Activated CD4-positive, CD25-positive, alpha-beta regulatory T cell treated with anti-CD3 and anti-CD28 coated beads, Interleukin-2, amount 50 U/mL, for 16 hours (primary cell): ENCODE data around the gene TPT1.
"Not testable (repeated sequence)": the region's sequence is repeated elsewhere in the genome, so short reads cannot be mapped to it uniquely, and the experiment has no call there.

Experiments
- DNase-seq: peaks from one replicate; pipeline ENCODE4 v3.0.0-alpha.2; 2020; ENCODE audit warnings: low read depth, low spot score

The TPT1 gene

DNA sequence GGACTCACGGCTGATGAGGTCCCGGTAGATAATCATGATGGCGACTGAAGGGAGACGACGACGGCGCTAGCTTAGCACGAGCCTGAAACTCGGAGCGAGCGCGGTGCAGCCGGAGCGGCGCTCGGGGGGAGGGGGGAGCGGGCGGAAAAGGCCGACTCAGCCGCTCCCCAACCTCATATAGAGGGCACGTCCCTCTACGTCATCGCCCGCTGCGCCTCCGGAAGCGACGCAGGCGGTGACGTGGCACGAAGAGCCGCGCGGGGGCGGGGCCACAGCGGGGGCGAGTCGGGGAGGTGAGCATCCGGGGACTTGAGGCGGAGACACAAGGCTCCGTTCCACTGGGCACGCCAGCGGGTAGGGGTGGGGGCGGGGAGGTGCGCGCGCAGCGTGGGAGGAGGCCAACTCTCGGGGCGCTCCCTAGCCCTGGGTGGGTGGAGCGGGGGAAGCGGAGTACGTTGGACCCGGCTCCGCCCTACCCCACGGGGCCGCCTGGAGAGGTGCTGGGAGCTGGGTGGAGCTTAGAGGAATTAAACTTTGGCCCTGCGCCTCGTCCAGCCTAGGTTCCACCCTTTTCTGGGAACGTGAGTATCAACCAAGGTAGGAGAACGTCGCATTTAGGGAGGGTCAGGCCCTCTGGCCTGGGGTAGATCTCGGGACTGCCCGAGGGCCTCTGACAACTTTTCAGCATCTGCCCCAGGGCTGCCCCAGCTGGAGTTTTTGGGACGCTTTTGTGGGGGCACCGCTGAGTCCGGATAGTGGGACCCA lies at the start of gene TPT1:
Gene TPT1 (minus strand): TSS at position 150 of the 765 bp plus-strand sequence. CDS start 114 bp downstream, at position 36.
- peak; percentile 99 for DNase-seq

DNA sequence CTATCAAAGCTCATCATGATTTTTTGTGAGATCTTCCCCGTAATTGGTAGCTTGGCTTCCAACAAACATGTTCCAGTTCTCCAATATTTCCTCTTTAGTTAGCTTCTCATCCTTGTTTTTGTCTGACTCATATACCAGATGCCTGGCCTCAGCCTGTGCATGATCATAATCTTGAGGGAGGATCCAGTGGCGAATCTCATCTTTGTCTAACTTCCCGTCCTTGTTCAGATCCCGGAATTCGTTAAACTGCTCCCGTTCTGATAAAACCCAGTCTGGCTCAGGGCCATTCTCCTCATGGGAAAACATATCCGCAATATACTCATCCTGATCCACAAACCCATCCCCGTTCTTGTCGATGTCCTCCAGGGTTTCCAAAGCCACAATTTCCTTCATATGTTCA lies 49.4 kb upstream of the TPT1 start:
- not testable (repeated sequence) for DNase-seq

DNA sequence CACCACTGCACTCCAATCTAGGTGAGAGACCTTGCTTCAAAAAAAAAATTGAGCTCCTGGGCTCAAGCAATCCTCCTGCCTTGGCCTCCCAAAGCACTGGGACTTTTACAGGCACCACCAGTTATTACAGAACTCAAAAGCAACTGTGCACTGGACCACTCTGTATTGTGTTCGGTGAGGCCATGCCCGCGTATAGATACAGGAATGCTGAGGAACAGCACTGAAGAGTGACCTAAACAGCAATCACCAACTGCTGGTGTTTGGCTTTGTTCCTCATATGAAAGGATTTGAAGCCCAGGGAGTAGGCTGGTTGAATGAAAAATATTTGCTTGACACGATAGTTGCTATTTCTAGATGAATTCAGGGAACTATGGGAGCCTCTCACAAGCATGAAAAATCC lies 47.7 kb upstream of the TPT1 start:
- DNase-seq = no peak

DNA sequence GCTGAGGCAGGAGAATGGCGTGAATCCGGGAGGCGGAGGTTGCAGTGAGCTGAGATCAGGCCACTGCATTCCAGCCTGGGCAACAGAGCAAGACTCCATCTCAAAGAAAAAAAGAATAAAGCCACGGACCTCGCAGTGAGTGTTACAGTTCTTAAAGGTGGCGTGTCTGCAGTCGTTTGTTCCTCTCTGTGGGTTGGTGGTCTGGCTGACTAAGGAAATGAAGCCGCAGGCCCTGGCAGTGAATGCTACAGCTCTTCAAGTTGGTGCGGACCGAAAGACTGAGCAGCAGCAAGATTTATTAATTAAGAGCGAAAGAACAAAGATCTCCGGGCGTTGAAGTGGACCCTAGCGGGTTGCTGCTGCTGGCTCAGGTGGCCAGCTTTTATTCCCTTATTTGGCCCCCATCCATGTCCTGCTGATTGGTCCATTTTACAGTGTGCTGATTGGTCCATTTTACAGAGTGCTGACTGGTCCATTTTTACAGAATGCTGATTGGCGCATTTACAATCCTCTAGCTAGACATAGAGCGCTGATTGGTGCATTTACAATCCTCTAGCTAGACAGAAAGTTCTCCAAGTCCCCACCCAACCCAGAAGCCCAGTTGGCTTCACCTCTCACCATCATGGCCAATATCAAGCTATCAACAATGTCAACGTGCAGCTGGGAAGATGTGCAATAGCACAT lies 46.1 kb upstream of the TPT1 start:
- not testable (repeated sequence) for DNase-seq

- DNase-seq = no peak
Measured at GRCh38 chr13:45385907-45386553, 45.0 kb upstream of the TPT1 start.

GRCh38 chr13:45385320-45385719 lies 44.3 kb upstream of the TPT1 start:
- no peak for DNase-seq

GRCh38 chr13:45384474-45385174 lies 43.6 kb upstream of the TPT1 start:
- DNase-seq = no peak

DNA sequence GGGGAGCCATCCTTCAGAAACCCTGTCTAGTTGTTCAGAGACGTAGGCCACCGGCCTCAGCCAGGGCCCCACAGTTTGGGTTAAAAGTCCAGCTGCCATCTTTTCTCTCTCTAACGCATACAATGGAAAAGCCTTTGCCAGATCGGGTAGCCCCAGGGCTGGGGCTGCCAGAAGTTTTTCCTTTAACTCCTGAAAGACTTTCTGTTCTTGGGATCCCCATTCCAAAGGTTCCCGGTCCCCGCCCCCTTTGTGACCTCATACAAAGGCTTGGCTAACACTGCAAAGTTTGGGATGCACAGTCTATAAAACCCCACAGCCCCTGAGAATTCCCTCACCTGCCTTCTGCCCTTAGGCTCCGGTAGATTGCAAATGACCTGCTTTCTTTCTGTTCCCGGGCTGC lies 41.8 kb upstream of the TPT1 start:
- not testable (repeated sequence) for DNase-seq

- DNase-seq = no peak
Measured at GRCh38 chr13:45381196-45381595, 40.2 kb upstream of the TPT1 start.

GRCh38 chr13:45380708-45381107 lies 39.7 kb upstream of the TPT1 start:
- not testable (repeated sequence) for DNase-seq

- not testable (repeated sequence) for DNase-seq
Measured at GRCh38 chr13:45379516-45379915, 38.5 kb upstream of the TPT1 start.

GRCh38 chr13:45378786-45379185 lies 37.8 kb upstream of the TPT1 start:
- DNase-seq = not testable (repeated sequence)

- not testable (repeated sequence) for DNase-seq
Measured at GRCh38 chr13:45377314-45377713, 36.3 kb upstream of the TPT1 start.

DNA sequence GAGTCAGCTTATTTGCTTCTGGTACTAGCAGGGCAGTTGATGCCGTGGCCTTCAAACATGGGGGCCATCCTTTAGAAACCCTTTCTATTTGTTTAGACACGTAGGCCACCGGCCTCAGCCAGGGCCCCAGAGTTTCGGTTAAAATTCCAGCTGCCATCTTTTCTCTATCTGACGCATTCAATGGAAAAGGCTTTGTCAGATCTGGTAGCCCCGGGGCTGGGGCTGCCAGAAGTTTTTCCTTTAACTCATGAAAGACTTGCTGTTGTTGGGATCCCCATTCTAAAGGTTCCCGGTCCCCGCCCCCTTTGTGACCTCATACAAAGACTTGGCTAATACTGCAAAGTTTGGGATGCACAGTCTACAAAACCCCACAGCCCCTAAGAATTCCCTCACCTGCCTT lies 35.7 kb upstream of the TPT1 start:
- DNase-seq = not testable (repeated sequence)

DNA sequence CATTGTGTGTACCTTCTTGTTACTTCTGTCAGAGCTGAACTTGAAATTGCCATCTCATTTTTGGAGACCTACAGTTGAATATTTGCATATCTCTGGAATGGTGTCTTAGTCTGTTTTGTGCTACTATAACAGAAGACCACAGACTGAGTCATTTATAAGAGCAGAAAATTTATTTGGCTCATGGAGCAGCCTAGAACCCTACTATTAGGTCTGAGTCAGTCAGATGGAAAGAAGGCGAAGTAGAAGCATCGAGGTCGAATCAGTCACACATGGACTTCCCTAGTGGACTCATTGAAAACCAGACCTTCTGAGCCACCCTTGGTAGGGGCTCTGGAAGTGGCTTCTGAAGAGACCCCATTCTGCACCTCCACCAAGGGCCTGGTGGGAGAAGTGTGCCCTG lies 33.9 kb upstream of the TPT1 start:
- DNase-seq = no peak

- DNase-seq = no peak
Measured at GRCh38 chr13:45373162-45373547, 32.2 kb upstream of the TPT1 start.

DNA sequence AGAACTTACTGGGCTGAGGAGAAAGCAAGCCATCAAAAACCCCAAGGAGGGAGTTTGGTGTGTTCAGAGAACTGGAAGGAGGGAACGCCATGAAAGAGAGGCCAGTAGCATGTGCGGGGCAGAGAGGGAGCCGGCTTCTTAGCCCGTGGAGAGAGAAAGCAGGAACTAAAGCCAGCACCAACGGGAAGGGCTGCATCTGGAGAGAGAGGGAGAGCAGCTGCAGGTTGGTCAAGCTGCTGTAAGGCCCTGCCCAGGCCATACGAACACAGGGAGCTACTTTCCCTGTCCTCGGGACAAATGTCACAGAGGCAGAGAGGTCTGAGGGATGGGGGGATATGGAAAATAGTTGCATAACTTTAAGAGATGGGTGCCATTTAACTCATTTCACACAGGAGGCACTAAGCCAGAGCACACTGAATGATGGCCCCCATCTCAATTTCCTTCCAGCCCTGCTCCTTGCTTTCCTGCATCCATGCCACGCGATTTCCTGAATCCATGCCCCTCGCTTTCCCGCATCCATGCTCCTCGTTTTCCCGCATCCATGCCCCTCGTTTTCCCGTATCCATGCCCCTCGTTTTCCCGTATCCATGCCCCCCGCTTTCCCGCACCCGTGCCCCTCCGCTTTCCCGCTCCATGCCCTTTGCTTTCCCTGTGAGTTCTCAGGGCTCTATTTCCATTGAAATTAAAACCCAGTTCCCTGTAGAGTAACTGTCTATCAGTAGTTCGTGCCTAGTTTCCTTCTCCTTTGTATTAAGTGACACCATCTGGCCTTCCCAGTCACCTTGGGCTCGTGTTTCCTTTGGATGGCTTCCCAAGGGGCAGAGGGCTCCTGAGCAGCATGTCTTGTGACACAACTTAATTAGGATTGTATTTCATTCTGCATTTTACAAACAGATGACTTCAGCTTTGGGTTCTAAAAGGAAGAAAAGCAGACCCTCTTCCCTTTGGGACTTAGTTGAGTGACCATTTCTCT lies 31.5 kb upstream of the TPT1 start:
- DNase-seq = no peak

GRCh38 chr13:45370922-45371406 lies 30.0 kb upstream of the TPT1 start:
- DNase-seq = no peak

DNA sequence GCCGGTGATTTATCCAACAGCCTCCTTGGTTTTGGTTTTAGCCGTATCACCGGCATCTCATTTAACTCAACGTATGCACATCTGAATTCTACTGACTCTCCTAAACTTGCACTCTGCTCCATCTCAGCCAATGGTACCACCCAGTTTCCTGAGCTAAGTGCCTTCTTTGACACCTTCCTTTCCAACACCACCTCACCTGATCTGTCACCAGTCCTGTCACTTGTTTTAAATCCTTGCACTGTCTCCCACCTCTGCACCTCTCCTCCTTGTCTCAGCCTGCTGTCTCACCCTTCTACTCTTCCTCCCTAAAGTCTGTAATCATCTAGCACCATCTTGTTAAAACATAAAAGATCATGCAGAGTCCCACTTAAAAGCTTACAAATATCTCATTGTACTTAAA lies 28.1 kb upstream of the TPT1 start:
- no peak for DNase-seq

DNA sequence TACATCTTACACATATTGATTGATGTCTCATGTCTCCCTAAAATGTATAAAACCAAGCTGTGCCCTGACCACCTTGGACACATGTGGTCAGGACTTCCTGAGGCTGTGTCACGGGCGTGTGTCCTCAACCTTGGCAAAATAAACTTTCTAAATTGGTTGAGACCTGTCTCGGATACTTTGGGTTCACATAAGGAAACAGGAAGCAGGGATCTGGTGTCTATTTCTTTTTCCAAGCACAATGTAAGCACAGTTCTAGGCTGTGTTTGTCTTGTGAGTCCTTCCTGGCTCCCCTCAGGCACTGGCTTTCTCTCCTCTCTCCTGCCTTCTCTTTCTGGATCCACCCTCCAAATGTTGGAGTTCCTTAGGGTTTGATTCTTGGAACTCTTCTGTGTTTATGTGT lies 27.6 kb upstream of the TPT1 start:
- no peak for DNase-seq

GRCh38 chr13:45368005-45368404 lies 27.0 kb upstream of the TPT1 start:
- DNase-seq = no peak
